Upper lobe of right lung (tissue), 1 donor: ENCODE data around the gene ATOSA. TPM values are rescaled to one million over a fixed set of nuclear protein-coding genes. Genes with fewer than 3 reads are reported as not detected.

Experiments
- ATAC-seq: fragments of 200-7000 bp; cut with Tn5 transposase; one replicate; pipeline ENCODE4 v1.9.1; 2020; ENCODE audit warnings: mild to moderate bottlenecking, moderate library complexity
- DNase-seq: peaks from one replicate; pipeline ENCODE4 v3.0.0-alpha.2; 2020
- H3K27ac ChIP-seq: fragments of 200-600 bp; one replicate; pipeline ENCODE4 v1.8.0; 2022
- H3K27me3 ChIP-seq: fragments of 200-600 bp; one replicate; pipeline ENCODE4 v1.8.0; 2022; ENCODE audit warnings: mild to moderate bottlenecking
- H3K36me3 ChIP-seq: fragments of 200-600 bp; one replicate; pipeline ENCODE4 v1.8.0; 2022
- H3K4me1 ChIP-seq: fragments of 200-600 bp; one replicate; pipeline ENCODE4 v1.8.0; 2022
- H3K4me3 ChIP-seq: fragments of 200-600 bp; one replicate; pipeline ENCODE4 v1.8.0; 2022; ENCODE audit warnings: mild to moderate bottlenecking
- H3K9me3 ChIP-seq: fragments of 200-600 bp; one replicate; pipeline ENCODE4 v1.8.0; 2022
- CTCF ChIP-seq: fragments of 200-600 bp; IDR thresholded peaks from one replicate; pipeline ENCODE4 v1.8.0; 2022; ENCODE audit warnings: antibody characterized with exemption
- intact Hi-C: fragments of 100-400 bp; cut with DNase I; formaldehyde crosslinking; loops from one replicate; pipeline ENCODE4 v1.11.0; 2022
- total RNA-seq: library from RNA; stranded (reverse); fragmentation: NEBNext Ultra II Directional; extraction: Animal tissue kit (Norgen Biotek cat#: 25700); gene quantifications from one replicate; pipeline ENCODE4 v1.2.1, GENCODE V29; 2021
- donor health status: DM: no; HTN: yes; CAD: no; lungs with severe emphysema.

The ATOSA gene
- total RNA-seq, 1 donor from 2014 or later, result 42.5 TPM

GRCh38 chr15:52677593-52678467, 1.4 kb downstream of the ATOSA start:
- H3K36me3 ChIP-seq, result peaks cover 30% of the 10 kb centered on the region
- intact Hi-C loops, result no loop called here
- H3K9me3 ChIP-seq, result no peaks in the 10 kb centered on the region
- ATAC-seq (peak; percentile 57), DNase-seq (peak; percentile 65)
- H3K4me1 ChIP-seq, result peaks cover 36% of the 10 kb centered on the region
- TF ChIP-seq CTCF, result peak; percentile 9
- peak overlapping the region; percentile 96 for H3K27ac ChIP-seq
- no peaks in the 10 kb centered on the region for H3K27me3 ChIP-seq
- H3K4me3 ChIP-seq, result peak overlapping the region; percentile 75

- Histone ChIP-seq H3K27me3 (no peaks in the 10 kb centered on the region), H3K4me1 (peaks cover 36% of the 10 kb centered on the region), H3K4me3 (no peak overlapping the region), H3K9me3 (no peaks in the 10 kb centered on the region), H3K36me3 (peaks cover 59% of the 10 kb centered on the region), H3K27ac (no peak overlapping the region)
- no peak for DNase-seq
- intact Hi-C loops, result no loop called here
- no peak for TF ChIP-seq CTCF
- ATAC-seq, result no peak
Observed at GRCh38 chr15:52674831-52675230, 4.4 kb downstream of the ATOSA start.

DNA sequence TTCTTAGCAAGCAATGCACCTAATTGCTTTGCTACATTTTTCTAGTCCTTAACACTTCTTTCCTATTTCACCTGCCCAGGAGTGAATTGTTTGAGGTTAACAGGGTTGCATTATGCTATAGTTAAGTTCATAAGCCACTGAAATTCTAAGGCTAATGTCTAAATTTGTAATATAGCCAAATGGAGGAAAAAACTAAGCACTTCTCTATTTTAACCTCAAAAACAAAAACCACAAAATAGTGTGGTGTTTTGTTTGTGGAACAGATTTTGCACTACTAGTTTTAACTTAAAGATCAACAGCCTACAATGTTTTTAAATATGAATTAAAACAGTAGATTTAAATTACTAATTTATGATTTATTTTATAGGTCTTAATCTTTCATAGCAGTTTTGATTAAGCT, 5.5 kb downstream of the ATOSA start:
- H3K27ac ChIP-seq, result no peak overlapping the region
- TF ChIP-seq CTCF, result no peak
- no peaks in the 10 kb centered on the region for H3K9me3 ChIP-seq
- H3K27me3 ChIP-seq, result no peaks in the 10 kb centered on the region
- H3K4me3 ChIP-seq, result no peak overlapping the region
- ATAC-seq (no peak), DNase-seq (no peak)
- H3K36me3 ChIP-seq, result peaks cover 70% of the 10 kb centered on the region
- H3K4me1 ChIP-seq, result peaks cover 36% of the 10 kb centered on the region
- intact Hi-C loops, result no loop called here

DNA sequence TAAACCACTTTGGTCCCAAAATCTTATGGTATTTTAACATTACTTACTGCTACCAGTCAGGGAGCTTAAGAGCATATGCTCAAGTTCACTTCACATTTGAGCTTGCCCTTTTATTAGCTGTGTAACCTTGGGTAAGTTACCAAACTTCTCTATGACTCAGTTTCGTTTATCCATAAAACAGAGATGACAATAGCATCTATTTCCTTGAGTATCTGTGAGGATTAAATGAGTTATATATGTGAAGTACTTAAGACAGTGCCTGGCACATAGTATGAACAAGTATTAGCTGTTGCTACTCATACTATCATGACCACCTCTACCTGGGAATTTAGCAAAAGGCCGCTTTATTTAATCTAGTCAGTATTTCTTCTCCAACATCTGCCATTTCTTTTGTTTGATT, 5.9 kb downstream of the ATOSA start:
- peaks cover 74% of the 10 kb centered on the region for H3K36me3 ChIP-seq
- no peak for ATAC-seq
- no peaks in the 10 kb centered on the region for H3K9me3 ChIP-seq
- H3K27ac ChIP-seq, result no peak overlapping the region
- H3K4me1 ChIP-seq, result peaks cover 39% of the 10 kb centered on the region
- intact Hi-C loops, result no loop called here
- DNase-seq, result no peak
- H3K4me3 ChIP-seq, result no peak overlapping the region
- no peaks in the 10 kb centered on the region for H3K27me3 ChIP-seq
- TF ChIP-seq CTCF, result no peak

DNA sequence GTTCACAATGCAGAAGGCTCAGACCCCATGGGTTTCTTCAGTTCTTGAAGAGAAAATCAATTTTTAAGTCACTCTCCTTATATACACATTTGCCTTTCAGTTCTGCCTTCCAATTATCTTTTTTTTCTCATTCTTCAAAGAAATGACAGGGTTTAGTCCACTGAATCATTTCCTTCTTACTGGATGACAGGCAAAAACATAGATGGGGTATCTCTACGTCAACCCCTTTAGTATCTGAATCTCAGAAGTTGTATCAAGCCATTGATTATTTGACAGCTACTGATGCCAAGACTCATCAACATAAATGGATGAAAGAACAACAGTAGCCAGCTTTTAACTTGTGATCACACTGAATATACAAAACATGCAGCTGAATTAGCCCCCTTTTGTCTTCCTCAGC, 6.5 kb downstream of the ATOSA start:
- peaks cover 81% of the 10 kb centered on the region for H3K36me3 ChIP-seq
- peaks cover 40% of the 10 kb centered on the region for H3K4me1 ChIP-seq
- intact Hi-C loops, result no loop called here

More for the DNA sequence above, 6.5 kb downstream of the ATOSA start:
- H3K27ac ChIP-seq, result no peak overlapping the region
- no peaks in the 10 kb centered on the region for H3K9me3 ChIP-seq
- H3K27me3 ChIP-seq, result no peaks in the 10 kb centered on the region
- no peak for TF ChIP-seq CTCF
- no peak overlapping the region for H3K4me3 ChIP-seq
- ATAC-seq (no peak), DNase-seq (no peak)
